KOPT-K1 (cell line): Measurements from ENCODE around the gene ZNF106.

Experiments used
- H3K27ac ChIP-seq: fragments of 200-600 bp; sonication (generic); 2 replicates; pipeline ENCODE4 v1.5.1; 2016; ENCODE audit warnings: antibody characterized with exemption, mild to moderate bottlenecking, low read depth, low read length; ENCODE audit not compliant: poor library complexity, severe bottlenecking
- H3K36me3 ChIP-seq: fragments of 200-600 bp; sonication (generic); 2 replicates; pipeline ENCODE4 v1.5.1; 2017; ENCODE audit warnings: antibody characterized with exemption, mild to moderate bottlenecking, low read length, moderate library complexity; ENCODE audit not compliant: insufficient read depth
- H3K9me3 ChIP-seq: fragments of 200-600 bp; sonication (generic); 2 replicates; pipeline ENCODE4 v1.5.1; 2017; ENCODE audit warnings: antibody characterized with exemption, low read length, mild to moderate bottlenecking; ENCODE audit not compliant: insufficient read depth, poor library complexity, severe bottlenecking

Gene ZNF106

DNA sequence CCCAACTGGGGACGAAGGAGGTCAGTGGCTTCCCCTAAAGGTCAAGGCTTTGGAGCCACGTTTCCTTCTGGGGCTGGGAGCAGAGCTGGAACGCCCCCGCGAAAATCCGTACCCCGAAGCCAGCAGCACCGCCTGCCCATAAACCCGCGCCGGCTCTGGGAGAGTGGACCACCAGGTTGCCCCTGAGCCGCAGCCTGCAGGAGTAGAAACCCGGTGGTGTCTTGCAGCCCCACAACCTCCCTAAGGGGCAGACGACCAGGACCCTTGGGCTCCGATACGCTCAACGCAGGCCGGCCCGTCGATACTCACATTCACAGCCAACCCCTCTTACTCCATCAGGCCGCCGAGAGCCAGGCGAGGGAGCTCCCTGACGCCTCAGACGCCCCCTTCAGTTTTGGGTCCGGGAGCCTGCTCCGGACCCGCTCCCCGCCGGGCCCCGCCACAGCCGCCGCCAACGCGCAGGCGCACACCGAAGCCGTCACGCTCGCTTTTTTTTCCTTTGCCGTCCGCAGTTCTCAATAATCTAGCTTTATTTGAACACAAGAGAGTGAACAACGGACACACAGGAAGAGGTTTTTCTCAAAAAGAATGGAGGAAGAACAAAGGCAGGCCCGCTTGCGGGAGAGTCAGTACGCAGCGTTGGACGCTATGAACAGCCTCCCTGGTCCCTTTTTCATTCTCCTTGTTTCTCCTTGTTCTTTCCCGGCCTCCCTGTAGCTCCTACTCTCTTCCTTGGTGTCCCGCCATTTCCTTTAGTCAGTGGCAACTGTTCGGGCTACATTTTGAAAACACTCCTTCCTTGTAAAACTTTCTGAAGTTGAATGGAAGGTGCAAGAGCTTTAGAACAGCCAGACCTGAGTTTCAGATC lies at the start of gene ZNF106:
ZNF106 (minus strand) TSS at position 471 of the 868 bp plus-strand sequence. CDS start 18,852 bp downstream, outside the sequence.
- Histone ChIP-seq H3K36me3 (no peaks in the 10 kb centered on the region), H3K9me3 (no peaks in the 10 kb centered on the region)

GRCh38 chr15:42533246-42533645 lies 42.3 kb upstream of the ZNF106 start:
- peaks cover 61% of the 10 kb centered on the region for H3K36me3 ChIP-seq
- H3K9me3 ChIP-seq: no peaks in the 10 kb centered on the region
- H3K27ac ChIP-seq: no peak overlapping the region

More for the DNA sequence above, at the start of gene ZNF106:
- H3K27ac ChIP-seq: peak within 1 kb of the TSS; percentile 89

DNA sequence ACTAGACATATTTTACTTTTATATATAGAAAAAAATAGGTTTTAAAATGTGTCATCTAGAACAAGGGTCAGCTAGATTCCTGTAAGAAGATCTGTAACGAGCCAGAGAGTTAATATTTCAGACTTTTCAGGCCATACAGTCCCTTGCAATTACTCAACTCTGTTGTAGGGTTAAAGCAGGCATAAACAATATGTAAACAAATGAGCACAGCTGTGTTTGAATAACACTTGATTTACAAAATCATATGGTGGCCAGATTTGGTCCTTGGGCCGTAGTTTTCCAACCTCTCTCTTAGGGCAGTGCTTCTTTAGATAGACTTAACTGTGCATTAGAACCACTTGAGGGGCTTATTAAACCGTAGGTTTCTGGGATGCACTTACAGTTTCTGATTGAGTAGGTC lies 38.0 kb upstream of the ZNF106 start:
- peaks cover 38% of the 10 kb centered on the region for H3K36me3 ChIP-seq
- no peaks in the 10 kb centered on the region for H3K9me3 ChIP-seq
- no peak overlapping the region for H3K27ac ChIP-seq

GRCh38 chr15:42523331-42523730 lies 32.4 kb upstream of the ZNF106 start:
- Histone ChIP-seq H3K36me3 (peaks cover 15% of the 10 kb centered on the region; the same call in 1 of the 2 replicates), H3K9me3 (no peaks in the 10 kb centered on the region), H3K27ac (no peak overlapping the region)

GRCh38 chr15:42511007-42511391 lies 20.1 kb upstream of the ZNF106 start:
- Histone ChIP-seq H3K9me3 (no peaks in the 10 kb centered on the region), H3K36me3 (peaks cover 31% of the 10 kb centered on the region; the same call in 1 of the 2 replicates), H3K27ac (no peak overlapping the region)

- Histone ChIP-seq H3K27ac (no peak overlapping the region), H3K36me3 (peaks cover 26% of the 10 kb centered on the region; the same call in 1 of the 2 replicates), H3K9me3 (no peaks in the 10 kb centered on the region)
Measured at GRCh38 chr15:42510258-42511006, 19.5 kb upstream of the ZNF106 start.

DNA sequence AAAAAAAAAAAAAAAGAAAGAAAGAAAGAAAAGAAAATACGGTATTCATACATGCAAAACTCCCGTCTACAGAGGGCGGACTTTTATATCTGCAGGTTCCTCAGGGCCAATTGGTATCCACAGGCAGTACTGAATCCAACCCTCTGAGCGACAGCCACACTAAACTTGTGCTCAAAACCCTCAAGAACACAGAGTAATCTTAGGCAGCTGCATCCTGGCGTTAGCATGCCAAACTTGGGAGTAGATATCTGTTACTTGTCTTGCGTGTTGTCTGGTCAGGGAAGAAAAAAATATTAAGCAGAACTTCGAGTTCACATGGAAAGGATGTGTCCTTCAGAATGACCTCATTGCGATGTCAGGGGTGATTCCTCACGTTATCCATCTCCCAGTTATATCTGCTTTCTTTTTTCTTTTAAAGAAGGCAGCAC lies 17.3 kb upstream of the ZNF106 start:
- Histone ChIP-seq H3K9me3 (no peaks in the 10 kb centered on the region), H3K36me3 (peaks cover 9% of the 10 kb centered on the region; the same call in 1 of the 2 replicates), H3K27ac (no peak overlapping the region)

DNA sequence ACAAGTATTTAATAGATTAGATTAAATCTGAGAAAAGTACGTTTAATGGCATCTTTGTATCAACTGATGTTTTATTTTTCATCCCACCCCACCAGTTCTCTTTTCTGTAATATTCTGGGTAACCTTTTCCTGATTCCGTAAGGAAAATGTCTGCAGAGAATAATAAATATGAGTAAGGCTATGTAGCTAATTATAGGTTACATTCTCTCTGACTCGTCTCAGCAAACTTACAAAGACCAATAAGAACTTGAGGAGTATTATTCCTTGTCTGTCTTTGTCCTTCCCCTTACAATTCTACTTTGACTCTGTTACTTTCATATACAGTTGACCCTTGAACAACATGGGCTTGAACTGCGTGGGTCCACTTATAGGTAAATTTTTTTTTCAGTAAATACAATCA lies 16.6 kb upstream of the ZNF106 start:
- Histone ChIP-seq H3K36me3 (peaks cover 5% of the 10 kb centered on the region; the same call in 1 of the 2 replicates), H3K27ac (no peak overlapping the region), H3K9me3 (no peaks in the 10 kb centered on the region)

- no peaks in the 10 kb centered on the region for H3K36me3 ChIP-seq
- H3K9me3 ChIP-seq: no peaks in the 10 kb centered on the region
- H3K27ac ChIP-seq: no peak overlapping the region
Measured at GRCh38 chr15:42504631-42505030, 13.7 kb upstream of the ZNF106 start.

- H3K9me3 ChIP-seq: no peaks in the 10 kb centered on the region
- H3K27ac ChIP-seq: no peak overlapping the region
- no peaks in the 10 kb centered on the region; the same call in 1 of the 2 replicates for H3K36me3 ChIP-seq
Measured at GRCh38 chr15:42503825-42504224, 12.9 kb upstream of the ZNF106 start.

- Histone ChIP-seq H3K9me3 (no peaks in the 10 kb centered on the region), H3K27ac (no peak overlapping the region), H3K36me3 (no peaks in the 10 kb centered on the region; the same call in 1 of the 2 replicates)
Measured at GRCh38 chr15:42502477-42502876, 11.5 kb upstream of the ZNF106 start.

DNA sequence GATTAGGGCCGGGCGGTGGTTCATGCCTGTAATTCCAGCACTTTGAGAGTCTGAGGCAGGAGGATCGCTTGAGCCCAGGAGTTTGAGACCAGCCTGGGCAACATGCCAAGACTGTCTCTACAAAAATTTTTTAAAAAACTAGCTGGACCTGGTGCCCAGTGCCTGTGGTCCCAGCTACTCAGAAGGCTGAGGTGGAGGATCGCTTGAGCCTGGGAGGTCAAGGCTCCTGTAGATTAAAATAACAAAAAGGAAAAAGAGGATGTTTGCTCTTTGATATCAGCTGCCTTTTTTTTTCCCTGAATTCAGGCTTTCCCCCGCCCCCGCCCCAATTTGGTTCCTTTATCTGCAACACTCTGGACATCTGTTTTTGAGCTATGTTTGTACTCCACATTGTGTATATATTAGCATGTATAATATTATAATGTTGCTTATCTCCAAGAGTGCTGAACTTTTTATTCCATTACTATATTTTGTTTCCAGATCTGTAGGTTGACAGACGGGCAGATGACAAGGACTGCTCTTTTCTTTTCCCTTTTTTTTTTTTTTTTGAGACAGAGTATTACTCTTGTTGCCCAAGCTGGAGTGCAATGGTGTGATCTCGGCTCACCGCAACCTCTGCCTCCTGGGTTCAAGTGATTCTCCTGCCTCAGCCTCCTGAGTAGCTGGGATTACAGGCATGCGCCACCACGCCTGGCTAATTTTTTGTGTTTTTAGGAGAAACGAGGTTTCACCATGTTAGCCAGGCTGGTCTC lies 9.1 kb upstream of the ZNF106 start:
- Histone ChIP-seq H3K9me3 (no peaks in the 10 kb centered on the region), H3K27ac (no peak overlapping the region), H3K36me3 (no peaks in the 10 kb centered on the region; the same call in 1 of the 2 replicates)

GRCh38 chr15:42498212-42499068 lies 7.5 kb upstream of the ZNF106 start:
- H3K9me3 ChIP-seq: no peaks in the 10 kb centered on the region
- H3K36me3 ChIP-seq: no peaks in the 10 kb centered on the region; the same call in 1 of the 2 replicates
- no peak overlapping the region for H3K27ac ChIP-seq
